ENCODE data around the gene EVX2. TPM values are rescaled to one million over a fixed set of nuclear protein-coding genes. Genes with fewer than 3 reads are reported as not detected.

EVX2 gene
- total and polyA plus RNA-seq, 10 donors, result not detected

DNA sequence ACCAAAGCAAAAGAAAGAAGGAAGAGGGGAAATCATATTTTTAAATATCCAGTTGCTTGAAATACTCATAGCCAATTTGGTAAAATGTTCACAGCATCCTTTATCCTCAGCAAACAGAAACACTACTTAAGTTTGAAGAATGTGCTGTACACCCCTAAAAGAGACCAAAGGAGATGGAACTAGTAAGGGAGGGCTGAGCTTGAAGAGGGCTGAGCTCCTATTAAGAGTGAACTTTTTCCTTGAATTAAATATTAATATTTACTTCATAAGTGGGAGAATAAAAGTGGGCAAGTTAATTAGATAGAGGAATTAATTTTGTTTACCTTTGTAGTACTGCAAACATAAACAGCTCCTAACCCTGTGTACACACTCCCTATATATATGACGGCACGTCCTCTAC is 7.0 kb downstream of the EVX2 start:
- Histone ChIP-seq H3K36me3 (no peaks in the 10 kb centered on the region), H3K4me1 (peaks cover 0 to 27% (median 17%) of the 10 kb centered on the region in 6 donors), H3K27ac (no peak overlapping the region), H3K27me3 (replicated peaks in 1 of 7) (peaks cover 20 to 100% (median 99%) of the 10 kb centered on the region in 7 donors), H3K4me3 (no peak overlapping the region), H3K9me3 (peaks cover 0 to 32% (median 4%) of the 10 kb centered on the region in 8 donors)
- intact Hi-C loops (cut with DNase I; ENCODE audit: low total_unique reads), result no loop called here
- no peak for DNase-seq
- TF ChIP-seq POLR2A (IDR thresholded peaks at IDR 0.05) (no peak), POLR2AphosphoS5 (IDR thresholded peaks at IDR 0.05) (no peak)
- TF ChIP-seq, protein P1, sequence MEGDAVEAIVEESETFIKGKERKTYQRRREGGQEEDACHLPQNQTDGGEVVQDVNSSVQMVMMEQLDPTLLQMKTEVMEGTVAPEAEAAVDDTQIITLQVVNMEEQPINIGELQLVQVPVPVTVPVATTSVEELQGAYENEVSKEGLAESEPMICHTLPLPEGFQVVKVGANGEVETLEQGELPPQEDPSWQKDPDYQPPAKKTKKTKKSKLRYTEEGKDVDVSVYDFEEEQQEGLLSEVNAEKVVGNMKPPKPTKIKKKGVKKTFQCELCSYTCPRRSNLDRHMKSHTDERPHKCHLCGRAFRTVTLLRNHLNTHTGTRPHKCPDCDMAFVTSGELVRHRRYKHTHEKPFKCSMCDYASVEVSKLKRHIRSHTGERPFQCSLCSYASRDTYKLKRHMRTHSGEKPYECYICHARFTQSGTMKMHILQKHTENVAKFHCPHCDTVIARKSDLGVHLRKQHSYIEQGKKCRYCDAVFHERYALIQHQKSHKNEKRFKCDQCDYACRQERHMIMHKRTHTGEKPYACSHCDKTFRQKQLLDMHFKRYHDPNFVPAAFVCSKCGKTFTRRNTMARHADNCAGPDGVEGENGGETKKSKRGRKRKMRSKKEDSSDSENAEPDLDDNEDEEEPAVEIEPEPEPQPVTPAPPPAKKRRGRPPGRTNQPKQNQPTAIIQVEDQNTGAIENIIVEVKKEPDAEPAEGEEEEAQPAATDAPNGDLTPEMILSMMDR (IDR thresholded peaks at IDR 0.05 in 8 of 11, conservative IDR thresholded peaks at IDR 0.05 in 3 of 11), result no peak
- WGBS, 5 donors, result 17 to 33% (median 27%) methylated on average over 2 of the region's 2 CpGs

DNA sequence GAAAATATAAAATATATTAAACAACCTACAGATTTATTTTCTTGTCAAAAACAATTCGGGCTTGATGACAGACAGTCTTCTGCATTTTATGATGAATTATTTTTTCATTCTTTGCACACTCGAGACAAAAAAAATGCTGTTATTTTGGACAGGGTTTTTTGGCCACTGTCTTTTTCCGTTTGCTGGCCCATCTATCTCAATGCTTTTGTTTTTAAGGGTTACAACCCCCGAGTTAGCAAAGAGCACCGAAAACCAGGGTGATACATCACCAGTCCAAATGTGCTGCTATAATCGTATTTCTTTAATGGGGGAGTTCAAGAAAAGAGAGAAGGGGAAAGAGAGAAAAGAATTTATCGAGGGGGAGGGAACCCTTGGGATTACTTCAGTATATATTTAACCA is 7.7 kb downstream of the EVX2 start:
- DNase-seq, result no peak
- H3K4me1 ChIP-seq, result peaks cover 0 to 29% (median 19%) of the 10 kb centered on the region in 6 donors
- 15 to 24% (median 21%) methylated on average over 7 of the region's 7 CpGs for WGBS, 5 donors
- no peak overlapping the region for H3K27ac ChIP-seq
- H3K27me3 ChIP-seq (replicated peaks in 1 of 7), result peaks cover 19 to 100% (median 99%) of the 10 kb centered on the region in 7 donors
- TF ChIP-seq POLR2AphosphoS5 (IDR thresholded peaks at IDR 0.05) (no peak), POLR2A (IDR thresholded peaks at IDR 0.05) (no peak)
- TF ChIP-seq, protein P1 (IDR thresholded peaks at IDR 0.05 in 8 of 11, conservative IDR thresholded peaks at IDR 0.05 in 3 of 11), result no peak
- H3K4me3 ChIP-seq, result no peak overlapping the region
- peaks cover 0 to 25% (median 3%) of the 10 kb centered on the region in 8 donors for H3K9me3 ChIP-seq
- H3K36me3 ChIP-seq, result no peaks in the 10 kb centered on the region
- intact Hi-C loops (cut with DNase I; ENCODE audit: low total_unique reads), result no loop called here

DNA sequence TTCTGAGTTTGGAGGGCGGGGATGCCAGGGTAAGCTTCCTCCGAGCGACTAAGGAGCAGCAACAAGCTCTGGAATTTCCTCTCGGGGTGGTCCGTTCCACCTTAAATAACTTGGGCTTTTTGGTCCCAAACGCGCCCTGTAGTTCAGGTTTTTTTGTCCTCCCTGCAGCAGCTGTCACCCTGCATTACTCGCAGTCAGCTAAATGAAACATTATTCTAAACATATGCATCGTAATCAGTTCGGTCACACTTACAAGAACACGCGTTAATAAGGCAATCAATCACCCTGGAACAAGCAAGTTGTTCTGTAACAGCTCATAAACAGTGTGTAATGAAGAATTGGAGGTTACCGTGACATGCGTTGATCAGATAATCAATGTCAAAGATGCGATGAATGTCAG is 8.3 kb downstream of the EVX2 start:
- Histone ChIP-seq H3K36me3 (no peaks in the 10 kb centered on the region), H3K27ac (no peak overlapping the region), H3K4me3 (no peak overlapping the region), H3K9me3 (peaks cover 0 to 19% (median under 1%) of the 10 kb centered on the region in 8 donors), H3K27me3 (replicated peaks in 1 of 7) (peaks cover 15 to 100% (median 99%) of the 10 kb centered on the region in 7 donors), H3K4me1 (peaks cover 0 to 23% (median 15%) of the 10 kb centered on the region in 6 donors)
- WGBS, 5 donors, result 8 to 16% (median 11%) methylated on average over 15 of the region's 15 CpGs
- intact Hi-C loops (cut with DNase I; ENCODE audit: low total_unique reads), result no loop called here
- TF ChIP-seq POLR2AphosphoS5 (IDR thresholded peaks at IDR 0.05) (no peak), POLR2A (IDR thresholded peaks at IDR 0.05) (no peak)
- TF ChIP-seq, protein P1 (IDR thresholded peaks at IDR 0.05 in 8 of 11, conservative IDR thresholded peaks at IDR 0.05 in 3 of 11), result peak in 1 of 11 experiments; percentile 3
- DNase-seq, result no peak

DNA sequence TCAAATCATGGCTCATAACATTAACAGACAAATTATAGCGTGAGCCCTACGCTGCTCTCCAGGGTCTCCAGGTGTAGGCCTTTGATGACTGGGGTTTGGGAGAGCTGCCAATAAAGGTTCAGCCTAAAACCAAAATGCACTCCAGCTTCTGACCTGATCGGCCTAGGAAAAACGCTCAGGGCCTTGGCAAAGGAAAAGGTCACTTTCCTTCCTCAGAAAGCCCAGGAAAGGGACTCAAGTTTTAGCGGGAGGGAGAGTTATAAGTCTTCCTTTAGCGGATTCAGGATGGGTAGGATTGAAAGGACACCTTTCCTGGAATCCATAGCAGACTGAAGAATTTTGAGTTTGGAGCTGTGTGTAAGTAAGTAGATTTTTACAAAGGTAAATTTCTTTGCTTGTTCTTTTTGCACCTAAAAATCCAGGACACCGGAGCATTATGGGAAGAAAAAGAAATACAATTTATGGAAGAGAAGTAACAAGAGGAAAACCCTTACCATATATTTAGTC is 8.8 kb downstream of the EVX2 start:
- WGBS, 5 donors, result 12 to 22% (median 20%) methylated on average over 7 of the region's 7 CpGs
- TF ChIP-seq, protein P1 (IDR thresholded peaks at IDR 0.05 in 8 of 11, conservative IDR thresholded peaks at IDR 0.05 in 3 of 11), result no peak
- no peak for TF ChIP-seq POLR2AphosphoS5 (IDR thresholded peaks at IDR 0.05)
- TF ChIP-seq POLR2A (IDR thresholded peaks at IDR 0.05), result no peak
- Histone ChIP-seq H3K4me1 (peaks cover 0 to 21% (median 13%) of the 10 kb centered on the region in 6 donors), H3K4me3 (no peak overlapping the region), H3K9me3 (peaks cover 0 to 14% (median 0%) of the 10 kb centered on the region in 8 donors), H3K36me3 (no peaks in the 10 kb centered on the region), H3K27me3 (replicated peaks in 1 of 7) (peaks cover 14 to 100% (median 100%) of the 10 kb centered on the region in 7 donors), H3K27ac (no peak overlapping the region)
- intact Hi-C loops (cut with DNase I; ENCODE audit: low total_unique reads), result no loop called here
- DNase-seq, result no peak
